ENCODE data around the gene TMCO5A. TPM values are rescaled to one million over a fixed set of nuclear protein-coding genes. Genes with fewer than 3 reads are reported as not detected.

Gene TMCO5A
- total and polyA plus RNA-seq, 2 of the 13 experiments (the other 11 are each of a cell fraction or from before 2014, with no cell fraction given) = not detected

DNA sequence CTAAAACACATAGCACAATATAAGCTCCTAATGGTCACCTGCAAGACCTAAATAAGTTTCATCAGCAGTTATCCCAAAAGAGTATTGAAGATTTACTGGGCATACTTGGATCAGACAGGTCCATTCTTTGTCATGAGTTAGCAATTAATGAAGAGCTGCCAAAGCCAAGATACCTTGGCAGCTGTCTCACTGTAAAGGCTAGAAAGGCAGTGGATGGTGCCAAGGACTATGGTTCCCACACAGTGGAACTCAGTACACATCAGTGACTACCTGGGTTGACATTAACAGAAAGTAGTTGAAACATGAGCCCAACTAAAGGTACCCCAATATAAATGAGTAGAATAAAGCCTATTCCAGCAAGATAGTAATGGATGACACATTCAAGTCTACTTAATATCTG is 41.1 kb upstream of the TMCO5A start (continued):
- TF ChIP-seq TOPORS (CRISPR knock-in tag; IDR thresholded peaks at IDR 0.05) (no peak), THYN1 (CRISPR knock-in tag; IDR thresholded peaks at IDR 0.05; ENCODE audit: borderline replicate concordance, low read depth) (no peak), ZNF777 (CRISPR knock-in tag; IDR thresholded peaks at IDR 0.05) (no peak), FOXA3 (CRISPR knock-in tag; IDR thresholded peaks at IDR 0.05) (no peak), NR3C1 (CRISPR knock-in tag; IDR thresholded peaks at IDR 0.05) (no peak), KMT2A (CRISPR knock-in tag; IDR thresholded peaks at IDR 0.05) (no peak), SALL1 (CRISPR knock-in tag; IDR thresholded peaks at IDR 0.05) (no peak)

DNA sequence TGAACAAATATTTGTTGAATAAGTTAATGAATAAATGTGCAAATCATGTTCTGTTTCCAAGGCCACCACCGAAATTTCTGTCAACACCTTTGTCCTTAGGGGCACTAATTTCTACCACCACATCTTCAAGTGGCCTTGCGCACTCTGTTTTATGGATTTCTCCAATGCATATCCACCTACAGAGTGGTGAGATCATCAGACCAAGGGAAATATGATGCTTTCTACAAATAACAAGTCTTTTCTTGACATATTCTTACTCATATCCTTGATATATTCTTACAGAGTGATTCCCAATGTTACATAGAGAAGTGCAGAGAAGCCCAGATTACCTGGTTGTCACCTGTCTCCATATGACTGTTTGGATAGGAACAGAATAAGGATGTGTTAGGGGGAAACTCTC is 36.1 kb upstream of the TMCO5A start:
- ATAC-seq = no peak
- FAIRE-seq = no peak
- in situ Hi-C loops (cut with HindIII; ENCODE audit: extremely low pct_ligation_motif_present, low pct_unique_long_range_greater_than_20kb) = loop anchor here (25.0 kb wide), 2 partner anchors 1011 to 1386 kb away; no protein-coding TSS in a partner anchor

More for the DNA sequence above, 36.1 kb upstream of the TMCO5A start:
- H3K27me3 ChIP-seq (ENCODE audit: control insufficient read depth in 1 of 2, insufficient read depth in 2 of 2, low read length in 2 of 2) = no peaks in the 10 kb centered on the region
- H3K9ac ChIP-seq (ENCODE audit: insufficient read depth, low read depth, low read length) = no peak overlapping the region
- no peak overlapping the region for H3K4me2 ChIP-seq (ENCODE audit: low read depth, low read length)
- 10% methylated on average over 2 of the region's 2 CpGs for WGBS (ENCODE audit: low lambda C conversion rate)
- H2AFZ ChIP-seq (ENCODE audit: low read length) = no peak overlapping the region
- H3K79me2 ChIP-seq (ENCODE audit: insufficient read depth, low read length) = no peaks in the 10 kb centered on the region
- BruUV-seq (replicated peaks) = no TSS peak
- POLR2A ChIA-PET = no interaction called here
- H3K9me3 ChIP-seq (ENCODE audit: low read length) = no peaks in the 10 kb centered on the region
- intact Hi-C loops (cut with micrococcal nuclease; ENCODE audit: unreplicated experiment) = loop anchor here (10.0 kb wide), 1 partner anchor 134 kb away; no protein-coding TSS in a partner anchor
- no peaks in the 10 kb centered on the region for H4K20me1 ChIP-seq (ENCODE audit: insufficient read depth, low read length)
- no peaks in the 10 kb centered on the region for H3K36me3 ChIP-seq (replicated peaks in 1 of 2; ENCODE audit: control insufficient read depth in 1 of 2, insufficient read depth in 2 of 2, low read length in 2 of 2)
- H3K4me1 ChIP-seq (ENCODE audit: insufficient read depth, low read length) = no peaks in the 10 kb centered on the region
- TF ChIP-seq JDP2 (CRISPR knock-in tag; IDR thresholded peaks at IDR 0.05; ENCODE audit: borderline replicate concordance) (no peak), ZNF687 (CRISPR knock-in tag; IDR thresholded peaks at IDR 0.05) (no peak), ZNF33A (CRISPR knock-in tag; IDR thresholded peaks at IDR 0.05; ENCODE audit: borderline replicate concordance) (no peak), RXRB (CRISPR knock-in tag; IDR thresholded peaks at IDR 0.05; ENCODE audit: borderline replicate concordance) (no peak), SRSF4 (IDR thresholded peaks at IDR 0.05; ENCODE audit: low read depth, low read length, poor library complexity, severe bottlenecking) (no peak), ZKSCAN8 (CRISPR knock-in tag; IDR thresholded peaks at IDR 0.05; ENCODE audit: borderline replicate concordance) (no peak), GTF3A (CRISPR knock-in tag; conservative IDR thresholded peaks at IDR 0.05) (no peak), RARG (CRISPR knock-in tag; IDR thresholded peaks at IDR 0.05; ENCODE audit: low read depth) (no peak), SMC3 (IDR thresholded peaks at IDR 0.05; ENCODE audit: low read length) (no peak)
- TF ChIP-seq, protein P1, sequence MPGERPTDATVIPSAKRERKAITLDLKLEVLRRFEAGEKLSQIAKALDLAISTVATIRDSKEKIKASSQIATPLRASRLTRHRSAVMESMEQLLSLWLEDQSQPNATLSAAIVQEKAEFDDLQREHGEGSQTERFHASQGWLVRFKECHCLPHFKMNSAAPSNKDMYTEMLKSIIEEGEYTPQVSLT (CRISPR knock-in tag; IDR thresholded peaks at IDR 0.05; ENCODE audit: borderline replicate concordance, low read depth) = no peak
- TF ChIP-seq, protein P2, sequence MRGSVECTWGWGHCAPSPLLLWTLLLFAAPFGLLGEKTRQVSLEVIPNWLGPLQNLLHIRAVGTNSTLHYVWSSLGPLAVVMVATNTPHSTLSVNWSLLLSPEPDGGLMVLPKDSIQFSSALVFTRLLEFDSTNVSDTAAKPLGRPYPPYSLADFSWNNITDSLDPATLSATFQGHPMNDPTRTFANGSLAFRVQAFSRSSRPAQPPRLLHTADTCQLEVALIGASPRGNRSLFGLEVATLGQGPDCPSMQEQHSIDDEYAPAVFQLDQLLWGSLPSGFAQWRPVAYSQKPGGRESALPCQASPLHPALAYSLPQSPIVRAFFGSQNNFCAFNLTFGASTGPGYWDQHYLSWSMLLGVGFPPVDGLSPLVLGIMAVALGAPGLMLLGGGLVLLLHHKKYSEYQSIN (CRISPR knock-in tag; IDR thresholded peaks at IDR 0.05; ENCODE audit: borderline replicate concordance) = no peak
- no peak overlapping the region for H3K4me3 ChIP-seq (replicated peaks in 1 of 3; ENCODE audit: insufficient read depth in 1 of 3, low read depth in 2 of 3, low read length in 3 of 3)
- no peak for DNase-seq (ENCODE audit: low spot score)
- H3K27ac ChIP-seq (ENCODE audit: extremely low read length, insufficient read depth, low read length) = no peak overlapping the region
- CTCF ChIA-PET (ENCODE audit: low intra/inter-chr PET ratio, low total read pairs) = no interaction called here
